PC-3 (cell line): ENCODE results near the gene RAB9B. TPM values are rescaled to one million over a fixed set of nuclear protein-coding genes. Genes with fewer than 3 reads are reported as not detected.

Experiments
- ATAC-seq: fragments of 200-7000 bp; cut with Tn5 transposase; 2 replicates; pipeline ENCODE4 v1.9.1; 2020; ENCODE audit warnings: mild to moderate bottlenecking, moderate library complexity
- BruUV-seq: library from RNA; stranded (reverse); fragments of 400-500 nt; replicated peaks from 2 replicates; lab custom pipeline; 2021; lab: Mats Ljungman, UMichigan
- CTCF ChIA-PET: fragments of 300-600 bp; sonication (Branson Sonifier 250); formaldehyde crosslinking; loops from one replicate; lab custom pipeline; 2022; ENCODE audit warnings: antibody characterized with exemption; lab: Charles Lee
- POLR2A ChIA-PET: fragments of 300-600 bp; sonication (Branson Sonifier 250); formaldehyde crosslinking; loops from one replicate; lab custom pipeline; 2022; ENCODE audit warnings: antibody characterized with exemption; ENCODE audit not compliant: unreplicated experiment; lab: Charles Lee
- DNase-seq: peaks from one replicate; pipeline ENCODE4 v3.0.0-alpha.2; 2015
- H2AFZ ChIP-seq: fragments of 300-600 bp; sonication (generic); 2 replicates; pipeline ENCODE4 v1.6.0; 2016; ENCODE audit warnings: antibody characterized with exemption, low read length
- H3F3A ChIP-seq: fragments of 300-600 bp; sonication (generic); one replicate; pipeline ENCODE4 v1.6.0; 2017; ENCODE audit warnings: antibody characterized with exemption, low read length, control low read depth, mild to moderate bottlenecking; ENCODE audit not compliant: unreplicated experiment
- H3K27ac ChIP-seq: fragments of 300-600 bp; sonication (generic); 2 replicates; pipeline ENCODE4 v1.5.1; 2016; ENCODE audit warnings: mild to moderate bottlenecking, low read length
- H3K27me3 ChIP-seq: fragments of 300-600 bp; sonication (generic); 2 replicates; pipeline ENCODE4 v1.6.1; 2016; ENCODE audit warnings: low read length, mixed read lengths
- H3K36me3 ChIP-seq: fragments of 300-600 bp; sonication (generic); 2 replicates; pipeline ENCODE4 v1.6.1; 2016; ENCODE audit warnings: low read depth, mixed run types, low read length, mixed read lengths
- H3K4me1 ChIP-seq: fragments of 300-600 bp; sonication (generic); 2 replicates; pipeline ENCODE4 v1.5.1; 2016; ENCODE audit warnings: low read length; ENCODE audit not compliant: insufficient read depth
- H3K4me2 ChIP-seq: fragments of 300-600 bp; sonication (generic); 2 replicates; pipeline ENCODE4 v1.6.0; 2016; ENCODE audit warnings: low read length
- H3K4me3 ChIP-seq: fragments of 300-600 bp; sonication (generic); 2 replicates; pipeline ENCODE4 v1.5.1; 2016; ENCODE audit warnings: mild to moderate bottlenecking, low read length, mixed read lengths
- H3K79me2 ChIP-seq: fragments of 300-600 bp; sonication (generic); 2 replicates; pipeline ENCODE4 v1.6.1; 2017; ENCODE audit warnings: low read length, mixed read lengths
- H3K9ac ChIP-seq: fragments of 300-600 bp; sonication (generic); 2 replicates; pipeline ENCODE4 v1.6.0; 2016; ENCODE audit warnings: mild to moderate bottlenecking, low read length
- H3K9me2 ChIP-seq: fragments of 300-600 bp; sonication (generic); replicated peaks from 2 replicates; pipeline ENCODE4 v1.6.1; 2016; ENCODE audit warnings: mixed run types, low read length, mixed read lengths
- H3K9me3 ChIP-seq: fragments of 300-600 bp; sonication (generic); 2 replicates; pipeline ENCODE4 v1.6.1; 2016; ENCODE audit warnings: low read length, mixed read lengths
- H4K20me1 ChIP-seq: fragments of 300-600 bp; sonication (generic); 2 replicates; pipeline ENCODE4 v1.6.1; 2016; ENCODE audit warnings: low read length, mixed read lengths
- EZH2 ChIP-seq: fragments of 300-600 bp; sonication (generic); IDR thresholded peaks from one replicate; pipeline ENCODE4 v1.6.1; 2017; ENCODE audit warnings: antibody characterized with exemption, mild to moderate bottlenecking, low read length; ENCODE audit not compliant: unreplicated experiment
- EZH2phosphoT487 ChIP-seq: fragments of 300-600 bp; sonication (generic); IDR thresholded peaks from 2 replicates; pipeline ENCODE4 v1.6.1; 2018; ENCODE audit warnings: mild to moderate bottlenecking, antibody characterized with exemption, low read length, borderline replicate concordance
- intact Hi-C: fragments of 100-400 bp; cut with micrococcal nuclease; formaldehyde crosslinking; loops from 2 replicates; pipeline ENCODE4 v1.9.0; 2023
- total RNA-seq: library from RNA; depleted of rRNA; stranded (reverse); fragments of >200 nt; gene quantifications from 2 replicates; pipeline ENCODE4 v1.2.3, GENCODE V29; 2014
- TF ChIP-seq, protein P1 (sequence below): fragments of 300-600 bp; sonication (generic); conservative IDR thresholded peaks from 2 replicates; pipeline ENCODE4 v1.5.1; 2017; ENCODE audit warnings: antibody characterized with exemption, low read depth, mild to moderate bottlenecking, low read length

RAB9B gene
- total RNA-seq, 1 experiment from 2014 or later: 1.5 TPM

GRCh38 chrX:103797691-103798090 is 34.4 kb downstream of the RAB9B start:
- Histone ChIP-seq H3K36me3 (no peaks in the 10 kb centered on the region), H3K9ac (no peak overlapping the region), H3K4me3 (no peak overlapping the region), H3K27me3 (no peaks in the 10 kb centered on the region), H3K9me2 (no peaks in the 10 kb centered on the region), H3K4me2 (no peak overlapping the region), H3F3A (no peaks in the 10 kb centered on the region), H3K27ac (no peak overlapping the region), H2AFZ (no peak overlapping the region), H4K20me1 (no peaks in the 10 kb centered on the region), H3K4me1 (peaks cover 20% of the 10 kb centered on the region), H3K79me2 (no peaks in the 10 kb centered on the region), H3K9me3 (no peaks in the 10 kb centered on the region)
- DNase-seq (peak; percentile 55), ATAC-seq (no peak)
- BruUV-seq: no TSS peak
- TF ChIP-seq, protein P1, sequence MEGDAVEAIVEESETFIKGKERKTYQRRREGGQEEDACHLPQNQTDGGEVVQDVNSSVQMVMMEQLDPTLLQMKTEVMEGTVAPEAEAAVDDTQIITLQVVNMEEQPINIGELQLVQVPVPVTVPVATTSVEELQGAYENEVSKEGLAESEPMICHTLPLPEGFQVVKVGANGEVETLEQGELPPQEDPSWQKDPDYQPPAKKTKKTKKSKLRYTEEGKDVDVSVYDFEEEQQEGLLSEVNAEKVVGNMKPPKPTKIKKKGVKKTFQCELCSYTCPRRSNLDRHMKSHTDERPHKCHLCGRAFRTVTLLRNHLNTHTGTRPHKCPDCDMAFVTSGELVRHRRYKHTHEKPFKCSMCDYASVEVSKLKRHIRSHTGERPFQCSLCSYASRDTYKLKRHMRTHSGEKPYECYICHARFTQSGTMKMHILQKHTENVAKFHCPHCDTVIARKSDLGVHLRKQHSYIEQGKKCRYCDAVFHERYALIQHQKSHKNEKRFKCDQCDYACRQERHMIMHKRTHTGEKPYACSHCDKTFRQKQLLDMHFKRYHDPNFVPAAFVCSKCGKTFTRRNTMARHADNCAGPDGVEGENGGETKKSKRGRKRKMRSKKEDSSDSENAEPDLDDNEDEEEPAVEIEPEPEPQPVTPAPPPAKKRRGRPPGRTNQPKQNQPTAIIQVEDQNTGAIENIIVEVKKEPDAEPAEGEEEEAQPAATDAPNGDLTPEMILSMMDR: no peak
- TF ChIP-seq EZH2 (no peak), EZH2phosphoT487 (no peak)
- CTCF ChIA-PET: no interaction called here
- intact Hi-C loops: no loop called here
- POLR2A ChIA-PET: no interaction called here

DNA sequence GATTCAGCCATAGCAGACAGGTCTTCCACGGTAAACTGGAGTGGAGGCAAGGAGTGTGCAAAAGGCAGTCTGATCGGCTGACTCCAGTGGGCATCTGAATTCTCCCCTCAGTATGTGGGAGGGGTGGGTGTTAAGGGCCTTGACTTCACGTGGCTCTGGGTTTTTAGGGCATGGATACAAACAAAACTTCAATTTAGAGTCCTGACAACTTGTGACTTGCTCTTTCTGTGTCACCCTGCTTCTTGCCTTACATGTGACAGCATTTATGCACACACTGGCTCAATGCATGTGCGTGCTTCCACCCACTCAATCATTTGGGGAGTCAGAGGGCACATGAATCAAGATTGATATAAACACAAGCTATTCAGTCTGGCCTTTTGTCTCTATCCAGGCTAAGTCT is 37.9 kb downstream of the RAB9B start:
- no peak overlapping the region for H2AFZ ChIP-seq
- DNase-seq (no peak), ATAC-seq (no peak)
- no peaks in the 10 kb centered on the region for H4K20me1 ChIP-seq
- no TSS peak for BruUV-seq
- no peaks in the 10 kb centered on the region for H3K36me3 ChIP-seq
- POLR2A ChIA-PET: no interaction called here
- peaks cover 31% of the 10 kb centered on the region for H3K4me1 ChIP-seq
- intact Hi-C loops: no loop called here
- H3K9me3 ChIP-seq: no peaks in the 10 kb centered on the region
- CTCF ChIA-PET: interaction anchor here (0.6 kb wide), 1 partner anchor 255 kb away, joined by 3 read pairs; no protein-coding TSS in a partner anchor
- no peak overlapping the region for H3K9ac ChIP-seq
- no peaks in the 10 kb centered on the region for H3F3A ChIP-seq
- no peaks in the 10 kb centered on the region for H3K79me2 ChIP-seq
- no peaks in the 10 kb centered on the region for H3K9me2 ChIP-seq
- no peaks in the 10 kb centered on the region for H3K27me3 ChIP-seq
- no peak overlapping the region for H3K27ac ChIP-seq
- H3K4me2 ChIP-seq: no peak overlapping the region
- H3K4me3 ChIP-seq: no peak overlapping the region
- TF ChIP-seq EZH2phosphoT487 (no peak), EZH2 (no peak)
- TF ChIP-seq, protein P1: no peak

GRCh38 chrX:103793545-103793940 is 38.5 kb downstream of the RAB9B start:
- ChIA-PET POLR2A (interaction anchor here (0.6 kb wide), 1 partner anchor 108 kb away, joined by 6 read pairs; no protein-coding TSS in a partner anchor), CTCF (interaction anchor here (0.6 kb wide), 1 partner anchor 450 kb away, joined by 3 read pairs; no protein-coding TSS in a partner anchor)
- H2AFZ ChIP-seq: no peak overlapping the region
- H4K20me1 ChIP-seq: no peaks in the 10 kb centered on the region
- TF ChIP-seq EZH2 (no peak), EZH2phosphoT487 (no peak)
- TF ChIP-seq, protein P1: no peak
- DNase-seq (no peak), ATAC-seq (peak; percentile 22)
- intact Hi-C loops: no loop called here
- H3K27ac ChIP-seq: no peak overlapping the region
- no peaks in the 10 kb centered on the region for H3K27me3 ChIP-seq
- H3F3A ChIP-seq: no peaks in the 10 kb centered on the region
- no TSS peak for BruUV-seq
- no peaks in the 10 kb centered on the region for H3K79me2 ChIP-seq
- H3K9ac ChIP-seq: no peak overlapping the region
- H3K4me1 ChIP-seq: peaks cover 31% of the 10 kb centered on the region
- H3K36me3 ChIP-seq: no peaks in the 10 kb centered on the region
- no peaks in the 10 kb centered on the region for H3K9me2 ChIP-seq
- H3K4me3 ChIP-seq: peak overlapping the region; percentile 34; the same call in 1 of the 2 replicates
- peak overlapping the region; percentile 68 for H3K4me2 ChIP-seq
- H3K9me3 ChIP-seq: no peaks in the 10 kb centered on the region
